HL-60/S4 (cell line): Measurements from ENCODE around the gene SLC2A3.
"Not testable (repeated sequence)": the region's sequence is repeated elsewhere in the genome, so short reads cannot be mapped to it uniquely, and the experiment has no call there.

Experiments
- in situ Hi-C: fragments of 300-500 bp; cut with MboI; formaldehyde crosslinking; loops from 2 replicates; pipeline ENCODE4 v1.14.3; 2022; ENCODE audit warnings: low sequenced_read_pairs

SLC2A3 gene

DNA sequence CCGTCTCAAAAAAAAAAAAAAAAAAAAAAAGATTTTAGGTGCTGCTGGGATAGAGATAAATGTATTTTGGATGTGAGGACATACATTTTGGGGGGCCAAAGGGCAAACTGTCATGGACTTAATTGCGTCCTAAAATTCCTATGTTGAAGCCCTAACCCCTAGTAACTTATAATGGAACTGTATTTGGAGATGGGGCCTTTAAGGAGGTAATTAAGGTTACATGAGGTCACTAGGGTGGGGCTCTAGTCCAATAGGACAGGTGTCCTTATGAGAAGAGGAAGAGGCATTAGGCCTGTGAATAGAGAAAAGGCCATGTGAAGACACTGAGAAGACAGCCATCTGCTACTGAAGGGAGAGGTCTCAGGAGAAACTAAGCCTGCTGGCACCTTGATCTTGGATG lies 17.9 kb upstream of the SLC2A3 start:
- in situ Hi-C loops: not testable (repeated sequence)

GRCh38 chr12:7951671-7952070 lies 15.7 kb upstream of the SLC2A3 start:
- in situ Hi-C loops: no loop called here

DNA sequence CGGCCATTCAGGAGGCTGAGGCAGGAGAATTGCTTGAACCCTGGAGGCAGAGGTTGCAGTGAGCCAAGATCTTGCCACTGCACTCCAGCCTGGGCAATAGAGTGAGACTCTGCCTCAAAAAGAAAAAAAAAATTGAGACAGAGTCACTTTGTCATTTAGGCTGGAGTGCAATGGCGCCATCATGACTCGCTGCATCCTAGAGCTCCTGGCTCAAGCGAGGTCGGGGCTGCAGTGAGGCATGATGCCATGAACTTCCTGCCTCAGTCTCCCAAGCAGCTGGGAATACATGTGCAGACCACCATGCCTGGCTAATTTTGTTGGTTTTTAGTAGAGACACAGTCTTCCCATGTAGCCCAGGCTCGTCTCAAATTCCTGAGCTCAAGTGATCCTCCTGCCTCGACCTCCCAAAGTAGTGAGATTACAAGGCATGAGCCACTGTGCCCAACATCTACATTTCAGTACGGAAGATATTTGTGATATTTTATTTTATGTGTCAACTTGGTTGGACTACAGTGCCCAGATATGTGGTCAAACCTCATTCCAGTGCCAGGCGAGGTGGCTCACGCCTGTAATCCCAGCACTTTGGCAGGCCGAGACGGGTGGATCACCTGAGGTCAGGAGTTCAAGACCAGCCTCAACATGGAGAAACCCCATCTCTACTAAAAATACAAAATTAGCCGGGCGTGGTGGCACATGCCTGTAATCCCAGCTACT lies 14.4 kb upstream of the SLC2A3 start:
- in situ Hi-C loops: not testable (repeated sequence)

DNA sequence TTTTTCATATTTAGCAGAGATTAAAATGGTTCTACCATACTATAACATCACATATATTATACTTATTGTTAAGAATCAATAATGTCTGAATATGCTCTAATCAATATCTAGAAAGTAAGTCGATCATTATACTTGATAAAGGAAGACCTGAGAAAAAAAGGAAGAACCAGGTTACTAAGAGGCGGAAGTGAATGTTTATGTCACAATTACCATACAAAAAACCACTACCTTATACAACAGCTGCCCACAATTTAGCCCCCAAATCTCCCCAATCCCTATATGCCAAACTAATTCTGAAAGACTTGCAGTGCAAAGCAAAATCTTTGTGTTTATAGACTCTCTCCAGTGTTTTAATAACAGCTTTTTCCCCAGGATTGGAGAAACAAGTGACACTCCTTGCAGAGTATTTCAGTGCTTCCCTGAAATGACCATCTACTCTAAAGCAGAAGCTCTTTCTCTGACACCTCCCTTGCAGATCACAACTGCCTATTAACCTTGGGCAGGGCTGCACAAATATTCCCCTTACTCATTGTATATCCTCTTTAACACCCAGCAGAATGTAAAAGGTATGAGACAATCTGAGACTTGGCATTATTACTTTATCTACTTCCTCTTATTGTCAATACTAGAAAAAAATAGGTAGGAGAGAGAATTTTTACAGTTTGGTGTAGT lies 12.7 kb upstream of the SLC2A3 start:
- in situ Hi-C loops: no loop called here

DNA sequence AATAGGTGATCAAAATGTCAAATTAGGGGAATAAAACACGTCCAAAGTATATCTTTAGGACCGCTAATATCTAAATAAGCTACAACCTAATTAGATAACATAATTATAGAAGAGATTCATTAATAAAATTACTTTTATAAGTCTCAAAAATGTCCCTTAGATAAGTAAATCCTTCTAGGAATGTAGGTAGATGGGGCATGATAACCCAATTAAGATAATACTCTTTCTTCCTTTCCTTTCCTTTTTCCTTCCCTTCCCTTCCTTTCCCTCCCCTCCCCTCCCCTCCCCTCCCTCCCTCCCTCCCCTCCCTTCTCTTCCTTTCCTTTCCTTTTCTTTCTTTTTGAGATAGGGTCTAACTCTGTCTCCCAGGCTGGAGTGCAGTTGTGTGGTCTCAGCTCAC lies 11.0 kb upstream of the SLC2A3 start:
- in situ Hi-C loops: no loop called here

DNA sequence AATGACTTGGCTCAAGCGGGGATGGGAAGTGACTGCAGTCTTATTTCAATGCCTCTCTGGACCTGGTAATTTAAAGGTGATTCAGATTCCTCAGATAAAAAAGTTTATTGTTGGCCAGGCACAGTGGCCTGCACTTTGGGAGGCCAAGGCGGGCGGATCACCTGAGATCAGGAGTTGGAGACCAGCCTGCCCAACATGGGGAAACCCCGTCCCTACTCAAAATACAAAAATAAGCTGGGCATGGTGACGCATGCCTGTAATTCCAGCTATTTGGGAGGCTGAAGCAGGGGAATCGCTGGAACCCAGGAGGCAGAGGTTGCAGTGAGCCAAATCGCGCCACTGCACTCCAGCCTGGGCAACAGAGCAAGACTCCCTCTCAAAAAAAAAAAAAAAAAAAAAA lies 8.8 kb upstream of the SLC2A3 start:
- in situ Hi-C loops: not testable (repeated sequence)

GRCh38 chr12:7940906-7941305 lies 4.9 kb upstream of the SLC2A3 start:
- in situ Hi-C loops: no loop called here

GRCh38 chr12:7937833-7938506 lies 2.0 kb upstream of the SLC2A3 start:
- in situ Hi-C loops: no loop called here

GRCh38 chr12:7934889-7935492 lies 996 bp downstream of the SLC2A3 start:
- in situ Hi-C loops: loop anchor here (5.0 kb wide), 1 partner anchor 57 kb away; no protein-coding TSS in a partner anchor

GRCh38 chr12:7934091-7934888 lies 1.7 kb downstream of the SLC2A3 start:
- in situ Hi-C loops: loop anchor here (5.0 kb wide), 1 partner anchor 58 kb away; no protein-coding TSS in a partner anchor

- in situ Hi-C loops: loop anchor here (5.0 kb wide), 1 partner anchor 59 kb away; no protein-coding TSS in a partner anchor
Measured at GRCh38 chr12:7933255-7933726, 2.7 kb downstream of the SLC2A3 start.

GRCh38 chr12:7932599-7933240 lies 3.3 kb downstream of the SLC2A3 start:
- in situ Hi-C loops: loop anchor here (5.0 kb wide), 1 partner anchor 60 kb away; no protein-coding TSS in a partner anchor

GRCh38 chr12:7929083-7929792 lies 6.7 kb downstream of the SLC2A3 start:
- in situ Hi-C loops: no loop called here

GRCh38 chr12:7927470-7927869 lies 8.5 kb downstream of the SLC2A3 start:
- in situ Hi-C loops: no loop called here

GRCh38 chr12:7926068-7926666 lies 9.8 kb downstream of the SLC2A3 start:
- in situ Hi-C loops: not testable (repeated sequence)

- in situ Hi-C loops: no loop called here
Measured at GRCh38 chr12:7923241-7924236, 12.4 kb downstream of the SLC2A3 start.

GRCh38 chr12:7921181-7921580 lies 14.8 kb downstream of the SLC2A3 start:
- in situ Hi-C loops: not testable (repeated sequence)

DNA sequence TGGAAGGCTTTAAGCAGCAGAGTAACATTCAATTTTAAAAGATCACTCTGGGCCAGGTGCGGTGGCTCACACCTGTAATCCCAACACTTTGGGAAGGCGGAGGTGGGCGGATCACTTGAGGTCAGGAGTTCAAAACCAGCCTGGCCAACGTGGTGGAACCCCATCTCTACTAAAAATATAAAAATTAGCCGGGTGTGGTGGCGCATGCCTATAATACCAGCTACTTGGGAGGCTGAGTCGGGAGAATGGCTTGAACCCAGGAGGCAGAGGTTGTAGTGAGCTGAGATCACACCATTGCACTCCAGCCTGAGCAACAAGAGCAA lies 17.8 kb downstream of the SLC2A3 start:
- in situ Hi-C loops: not testable (repeated sequence)
